Lower leg skin (tissue), 4 donors: ENCODE measurements around the gene PRM3. TPM values are rescaled to one million over a fixed set of nuclear protein-coding genes. Genes with fewer than 3 reads are reported as not detected.

Experiments
- DNase-seq, 2 donors: peaks; one replicate each; pipeline ENCODE4 v3.0.0-alpha.2; 2019; ENCODE audit warnings: low spot score in 2 of 2
- H3K4me3 ChIP-seq: fragments of 200-600 bp; sonication (generic); 2 replicates; pipeline ENCODE4 v1.5.1; 2017; ENCODE audit warnings: mild to moderate bottlenecking, low read depth; ENCODE audit not compliant: poor library complexity, severe bottlenecking
- POLR2A ChIP-seq, 2 donors: fragments of 450-650 bp; IDR thresholded peaks; one replicate each; pipeline ENCODE4 v1.6.1; 2016 to 2017; ENCODE audit warnings: antibody characterized with exemption in 2 of 2, mild to moderate bottlenecking in 1 of 2, moderate library complexity in 1 of 2
- WGBS, 2 donors: methylation state at CpG; one replicate each; pipeline ENCODE4 v1.1.5; 2018; 5-methylcytosine and 5-hydroxymethylcytosine counted together
- intact Hi-C: fragments of 100-400 bp; cut with DNase I; formaldehyde crosslinking; loops from one replicate; pipeline ENCODE4 v1.15.0; 2023; ENCODE audit warnings: low total_unique reads
- total RNA-seq, 4 donors: library from RNA; depleted of rRNA; stranded (reverse); fragments of >200 nt; gene quantifications; one replicate each; pipeline ENCODE4 v1.1.0, GENCODE V29; 2016
- TF ChIP-seq, protein P1 (sequence below), 3 donors: fragments of 450-650 bp; IDR thresholded peaks; one replicate each; pipeline ENCODE4 v1.5.1; 2016; ENCODE audit warnings: antibody characterized with exemption in 3 of 3, mild to moderate bottlenecking in 3 of 3, moderate library complexity in 2 of 3

Gene PRM3
- total RNA-seq, 4 donors from 2014 or later = not detected

DNA sequence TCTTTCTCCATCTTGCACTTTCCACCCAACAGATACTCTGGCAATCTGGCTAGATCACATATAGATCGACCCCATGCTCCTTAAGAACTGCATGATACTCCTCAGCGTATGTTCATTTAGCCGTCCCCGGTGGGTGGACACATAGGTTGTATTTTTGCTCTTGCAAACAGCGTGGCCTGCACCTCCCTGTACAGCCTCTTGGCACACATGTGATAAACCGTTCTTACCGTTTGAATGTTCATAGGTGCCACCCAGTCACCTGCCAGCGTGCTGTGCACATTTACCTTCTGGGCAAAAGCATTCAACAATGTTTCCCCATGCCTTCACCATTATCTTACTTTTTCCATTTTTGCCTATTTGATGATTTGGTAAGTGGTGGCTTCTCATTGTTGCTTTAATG, 10.5 kb downstream of the PRM3 start:
- DNase-seq = peak in 1 of 2 donors; percentile 74
- TF ChIP-seq, protein P1, sequence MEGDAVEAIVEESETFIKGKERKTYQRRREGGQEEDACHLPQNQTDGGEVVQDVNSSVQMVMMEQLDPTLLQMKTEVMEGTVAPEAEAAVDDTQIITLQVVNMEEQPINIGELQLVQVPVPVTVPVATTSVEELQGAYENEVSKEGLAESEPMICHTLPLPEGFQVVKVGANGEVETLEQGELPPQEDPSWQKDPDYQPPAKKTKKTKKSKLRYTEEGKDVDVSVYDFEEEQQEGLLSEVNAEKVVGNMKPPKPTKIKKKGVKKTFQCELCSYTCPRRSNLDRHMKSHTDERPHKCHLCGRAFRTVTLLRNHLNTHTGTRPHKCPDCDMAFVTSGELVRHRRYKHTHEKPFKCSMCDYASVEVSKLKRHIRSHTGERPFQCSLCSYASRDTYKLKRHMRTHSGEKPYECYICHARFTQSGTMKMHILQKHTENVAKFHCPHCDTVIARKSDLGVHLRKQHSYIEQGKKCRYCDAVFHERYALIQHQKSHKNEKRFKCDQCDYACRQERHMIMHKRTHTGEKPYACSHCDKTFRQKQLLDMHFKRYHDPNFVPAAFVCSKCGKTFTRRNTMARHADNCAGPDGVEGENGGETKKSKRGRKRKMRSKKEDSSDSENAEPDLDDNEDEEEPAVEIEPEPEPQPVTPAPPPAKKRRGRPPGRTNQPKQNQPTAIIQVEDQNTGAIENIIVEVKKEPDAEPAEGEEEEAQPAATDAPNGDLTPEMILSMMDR (IDR thresholded peaks at IDR 0.05) = no peak
- no peak for TF ChIP-seq POLR2A (IDR thresholded peaks at IDR 0.05)
- WGBS, 2 donors = 72 to 75% methylated on average over 8 of the region's 8 CpGs
- no peak overlapping the region for H3K4me3 ChIP-seq
- intact Hi-C loops = no loop called here

DNA sequence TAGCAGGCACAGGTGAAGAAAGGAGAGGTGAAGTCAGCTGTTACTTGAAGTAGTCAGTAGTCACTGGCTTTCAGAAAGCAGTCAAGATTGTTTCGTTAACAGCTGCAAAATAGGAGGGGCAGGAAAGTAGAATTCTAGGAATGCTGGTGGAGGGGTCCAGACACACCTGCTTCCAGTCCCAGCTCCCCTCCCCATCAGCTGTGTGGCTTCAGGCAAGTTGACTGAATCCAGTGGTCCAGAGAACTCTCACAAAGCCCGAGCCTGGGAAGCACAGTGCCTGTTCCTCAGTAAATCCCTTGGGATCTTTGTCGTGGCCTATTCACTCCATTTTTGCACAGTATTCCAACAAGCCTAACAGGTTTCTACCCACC, 12.8 kb downstream of the PRM3 start:
- TF ChIP-seq, protein P1 (IDR thresholded peaks at IDR 0.05) = no peak
- no peak for TF ChIP-seq POLR2A (IDR thresholded peaks at IDR 0.05)
- DNase-seq = no peak
- intact Hi-C loops = no loop called here
- no peak overlapping the region for H3K4me3 ChIP-seq
- WGBS, 2 donors = 67 to 71% methylated on average over 3 of the region's 3 CpGs

DNA sequence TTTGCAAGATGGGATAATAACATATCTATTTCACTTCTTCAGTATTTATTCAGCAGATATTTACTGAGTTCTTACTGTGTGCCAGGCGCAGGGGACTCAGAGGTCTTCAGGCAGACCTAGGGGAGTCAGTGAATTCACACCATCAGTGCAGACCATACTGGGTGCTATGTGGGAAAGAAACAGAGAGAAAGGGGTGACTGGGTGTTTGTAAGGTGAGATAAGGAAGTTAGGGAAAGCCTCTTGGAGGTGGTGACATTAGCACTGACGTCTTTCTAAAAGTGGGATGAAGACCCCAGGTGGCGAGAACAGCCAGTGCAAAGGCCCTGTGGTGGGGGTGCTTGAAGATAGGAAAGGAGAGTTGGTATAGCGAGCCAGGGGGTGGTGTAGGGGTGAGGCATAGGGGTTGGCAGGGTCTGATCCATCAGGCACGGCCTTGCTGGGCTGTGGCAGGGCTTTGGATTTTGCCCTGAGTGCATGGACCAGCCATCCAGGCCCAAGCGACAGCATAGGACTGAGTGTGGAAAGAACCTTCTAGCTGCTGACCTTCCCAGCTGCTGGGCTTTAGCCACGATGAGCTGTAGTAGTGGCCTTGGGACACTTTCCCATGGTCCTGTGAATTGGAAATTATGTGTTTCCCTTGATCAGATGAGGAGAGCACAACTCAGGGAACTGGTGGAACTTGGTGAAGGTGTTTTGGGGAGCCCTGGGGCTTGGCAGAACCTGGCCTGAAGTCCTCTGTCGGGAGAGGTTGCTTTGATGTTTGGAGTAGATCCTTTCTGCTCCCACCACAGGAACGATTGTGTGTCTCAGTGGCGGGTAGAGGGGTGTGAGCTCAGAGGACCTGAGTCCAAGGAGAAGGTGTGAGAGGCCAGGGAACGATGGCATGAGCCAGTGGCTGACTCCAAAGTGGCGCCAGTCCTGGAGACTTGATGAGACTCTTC, 13.5 kb downstream of the PRM3 start:
- intact Hi-C loops = loop anchor here (5.0 to 10.0 kb wide), 2 partner anchors 155 to 288 kb away; no protein-coding TSS in a partner anchor
- DNase-seq = peak in 1 of 2 donors; percentile 68
- 85 to 86% methylated on average over 12 of the region's 12 CpGs for WGBS, 2 donors
- no peak overlapping the region for H3K4me3 ChIP-seq
- TF ChIP-seq POLR2A (IDR thresholded peaks at IDR 0.05) = no peak
- TF ChIP-seq, protein P1 (IDR thresholded peaks at IDR 0.05) = no peak

DNA sequence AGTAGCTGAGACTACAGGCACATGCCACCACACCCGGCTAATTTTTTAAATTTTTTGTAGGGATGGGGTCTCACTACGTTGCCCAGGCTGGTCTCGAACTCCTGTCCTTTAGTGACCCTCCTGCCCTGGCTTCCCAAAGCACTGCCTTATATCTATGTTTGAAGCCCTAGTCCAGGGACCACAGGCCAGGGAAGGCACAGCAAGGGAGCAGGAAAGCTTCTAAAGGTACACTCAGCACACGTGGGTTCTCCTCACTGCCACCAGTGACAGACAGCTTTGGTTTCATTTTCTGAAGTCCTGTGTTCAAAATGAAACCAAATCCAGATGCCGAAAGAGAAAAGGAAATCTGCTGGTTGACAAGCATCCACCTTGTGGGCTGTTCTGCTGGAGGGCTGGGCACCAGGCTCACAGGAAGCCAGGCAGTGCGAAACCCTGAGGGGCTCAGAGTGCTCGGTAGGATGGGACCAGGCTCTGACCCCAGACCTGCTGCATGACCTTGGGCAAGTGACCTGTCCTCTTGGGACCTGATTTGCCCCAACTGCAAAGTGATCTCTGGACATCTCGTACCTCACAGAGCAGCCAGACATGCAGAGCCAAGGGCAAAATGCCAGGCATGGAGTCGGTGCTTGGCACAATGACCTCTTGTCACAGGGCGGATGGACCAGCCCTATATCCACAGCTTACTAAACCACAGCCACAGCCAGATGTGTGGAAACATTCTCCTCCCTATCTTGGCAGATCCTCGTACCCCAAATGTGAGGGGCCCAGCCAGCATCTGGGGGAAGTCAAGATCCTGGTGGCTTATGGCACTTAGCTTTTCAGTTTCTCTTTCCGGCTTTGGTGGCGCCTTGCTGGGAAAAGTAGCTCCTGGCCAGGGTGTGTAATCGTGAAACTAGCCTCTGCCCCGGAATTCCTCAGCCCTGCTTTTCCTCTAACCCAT, 14.6 kb downstream of the PRM3 start:
- 33 to 40% methylated on average over 14 to 15 of the region's 15 CpGs for WGBS, 2 donors
- TF ChIP-seq, protein P1 (IDR thresholded peaks at IDR 0.05) = no peak
- no peak for TF ChIP-seq POLR2A (IDR thresholded peaks at IDR 0.05)
- H3K4me3 ChIP-seq = no peak overlapping the region
- intact Hi-C loops = loop anchor here (5.0 to 10.0 kb wide), 2 partner anchors 154 to 287 kb away; no protein-coding TSS in a partner anchor
- DNase-seq = peak; percentile 65 to 92

DNA sequence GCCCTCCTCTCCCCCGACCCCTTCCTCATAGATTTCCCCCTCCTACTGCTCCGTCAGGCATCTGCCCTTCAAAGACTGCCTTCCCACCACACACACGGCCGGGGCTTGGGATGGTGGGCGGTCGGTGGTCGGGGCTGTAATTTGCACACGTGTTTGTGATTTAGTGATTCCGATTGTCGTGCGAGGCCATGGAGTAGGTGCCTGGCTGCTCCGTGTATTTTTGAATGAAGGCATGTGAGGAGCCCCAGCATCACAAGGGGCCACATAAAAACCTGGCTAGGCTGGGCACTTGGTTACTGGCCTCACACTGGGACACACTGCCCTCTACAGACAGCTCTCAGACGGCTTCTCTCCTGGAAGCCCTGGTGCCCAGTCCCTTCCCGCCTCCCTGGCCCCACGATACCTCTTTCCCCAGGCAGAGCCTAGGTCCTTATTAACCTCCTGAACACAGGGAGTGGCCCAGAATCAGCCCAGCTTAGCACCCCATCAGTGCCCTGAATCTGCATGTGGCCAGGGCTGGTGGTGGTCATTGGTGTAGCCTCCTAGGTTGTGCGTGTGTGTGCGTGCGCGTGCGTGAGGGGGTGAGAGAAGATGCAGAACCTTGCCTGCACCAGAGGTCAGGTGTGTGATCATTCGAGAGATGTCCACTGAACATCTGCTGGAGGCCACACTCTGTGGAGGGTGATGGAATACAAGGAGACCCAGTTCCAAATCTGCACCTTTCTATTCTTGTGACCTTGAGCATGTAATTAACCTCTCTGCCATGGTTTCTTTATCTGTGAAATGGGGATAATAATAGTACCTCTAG, 16.1 kb downstream of the PRM3 start:
- no peak overlapping the region for H3K4me3 ChIP-seq
- 27 to 29% methylated on average over 18 to 21 of the region's 21 CpGs for WGBS, 2 donors
- intact Hi-C loops = loop anchor here (5.0 to 10.0 kb wide), 2 partner anchors 153 to 285 kb away; no protein-coding TSS in a partner anchor
- no peak for TF ChIP-seq POLR2A (IDR thresholded peaks at IDR 0.05)
- TF ChIP-seq, protein P1 (IDR thresholded peaks at IDR 0.05) = peak in 1 of 3 donors; percentile 63
- peak; percentile 80 to 95 for DNase-seq
